ENCODE measurements around the gene ZCCHC7. TPM values are rescaled to one million over a fixed set of nuclear protein-coding genes. Genes with fewer than 3 reads are reported as not detected.

ZCCHC7 gene
- total and polyA plus RNA-seq, 2 experiments from 2014 or later, result 15.3 to 19.4 TPM

GRCh38 chr9:37324261-37324683 is 203.9 kb downstream of the ZCCHC7 start:
- H2AFZ ChIP-seq, result no peak overlapping the region
- no peaks in the 10 kb centered on the region for H3K79me2 ChIP-seq (ENCODE audit: insufficient read depth)
- no peaks in the 10 kb centered on the region for H3K9me3 ChIP-seq (ENCODE audit: low read depth)
- DNase-seq, result no peak
- no peaks in the 10 kb centered on the region for H3K4me1 ChIP-seq (ENCODE audit: insufficient read depth)
- no peaks in the 10 kb centered on the region for H4K20me1 ChIP-seq (ENCODE audit: insufficient read depth)
- no peaks in the 10 kb centered on the region for H3K27me3 ChIP-seq (replicated peaks; ENCODE audit: insufficient read depth)
- WGBS, 2 experiments (ENCODE audit: low coverage in 1 of 2, low lambda C conversion rate in 2 of 2, missing lambda C conversion rate in 2 of 2), result 83 to 84% methylated on average over 7 of the region's 7 CpGs
- H3K4me3 ChIP-seq, result no peak overlapping the region
- no peak overlapping the region for H3K27ac ChIP-seq
- no peak overlapping the region for H3K4me2 ChIP-seq (ENCODE audit: unreplicated experiment)
- no peaks in the 10 kb centered on the region for H3K9me2 ChIP-seq (ENCODE audit: insufficient read depth)
- peaks cover 6% of the 10 kb centered on the region; the same call in 1 of the 2 replicates for H3K36me3 ChIP-seq (ENCODE audit: low read depth)
- in situ Hi-C loops (cut with MboI), result loop anchor here (10.0 kb wide), 1 partner anchor 59 kb away; no protein-coding TSS in a partner anchor
- no peaks in the 10 kb centered on the region for H3F3A ChIP-seq (ENCODE audit: insufficient read depth)
- TF ChIP-seq EZH2phosphoT487 (IDR thresholded peaks at IDR 0.05; ENCODE audit: insufficient read depth, low read depth) (no peak), EZH2 (IDR thresholded peaks at IDR 0.05; ENCODE audit: insufficient read depth, poor library complexity, severe bottlenecking) (no peak)
- no peak overlapping the region for H3K9ac ChIP-seq

- Histone ChIP-seq H3F3A (ENCODE audit: insufficient read depth) (no peaks in the 10 kb centered on the region), H3K4me2 (ENCODE audit: unreplicated experiment) (no peak overlapping the region), H3K36me3 (ENCODE audit: low read depth) (no peaks in the 10 kb centered on the region), H4K20me1 (ENCODE audit: insufficient read depth) (no peaks in the 10 kb centered on the region), H3K9ac (no peak overlapping the region), H3K79me2 (ENCODE audit: insufficient read depth) (no peaks in the 10 kb centered on the region), H2AFZ (no peak overlapping the region), H3K4me1 (ENCODE audit: insufficient read depth) (no peaks in the 10 kb centered on the region), H3K9me3 (ENCODE audit: low read depth) (no peaks in the 10 kb centered on the region), H3K27ac (no peak overlapping the region), H3K4me3 (no peak overlapping the region), H3K27me3 (replicated peaks; ENCODE audit: insufficient read depth) (no peaks in the 10 kb centered on the region), H3K9me2 (ENCODE audit: insufficient read depth) (no peaks in the 10 kb centered on the region)
- no peak for TF ChIP-seq EZH2 (IDR thresholded peaks at IDR 0.05; ENCODE audit: insufficient read depth, poor library complexity, severe bottlenecking)
- no peak for TF ChIP-seq EZH2phosphoT487 (IDR thresholded peaks at IDR 0.05; ENCODE audit: insufficient read depth, low read depth)
- in situ Hi-C loops (cut with MboI), result loop anchor here (10.0 kb wide), 1 partner anchor 60 kb away; no protein-coding TSS in a partner anchor
- WGBS, 2 experiments (ENCODE audit: low coverage in 1 of 2, low lambda C conversion rate in 2 of 2, missing lambda C conversion rate in 2 of 2), result 71 to 72% methylated on average over 5 of the region's 5 CpGs
- no peak for DNase-seq
These were observed 204.5 kb downstream of the ZCCHC7 start for GRCh38 chr9:37324691-37325490.

- TF ChIP-seq EZH2phosphoT487 (IDR thresholded peaks at IDR 0.05; ENCODE audit: insufficient read depth, low read depth), result no peak
- TF ChIP-seq EZH2 (IDR thresholded peaks at IDR 0.05; ENCODE audit: insufficient read depth, poor library complexity, severe bottlenecking), result no peak
- Histone ChIP-seq H3K79me2 (ENCODE audit: insufficient read depth) (no peaks in the 10 kb centered on the region), H2AFZ (no peak overlapping the region), H3K4me2 (ENCODE audit: unreplicated experiment) (no peak overlapping the region), H3K36me3 (ENCODE audit: low read depth) (no peaks in the 10 kb centered on the region), H3K9ac (no peak overlapping the region), H3K4me1 (ENCODE audit: insufficient read depth) (no peaks in the 10 kb centered on the region), H3F3A (ENCODE audit: insufficient read depth) (no peaks in the 10 kb centered on the region), H3K9me2 (ENCODE audit: insufficient read depth) (no peaks in the 10 kb centered on the region), H3K27ac (no peak overlapping the region), H3K4me3 (no peak overlapping the region), H4K20me1 (ENCODE audit: insufficient read depth) (no peaks in the 10 kb centered on the region), H3K9me3 (ENCODE audit: low read depth) (no peaks in the 10 kb centered on the region), H3K27me3 (replicated peaks; ENCODE audit: insufficient read depth) (no peaks in the 10 kb centered on the region)
- in situ Hi-C loops (cut with MboI), result loop anchor here (10.0 kb wide), 1 partner anchor 61 kb away; no protein-coding TSS in a partner anchor
- DNase-seq, result peak; percentile 20
- WGBS, 2 experiments (ENCODE audit: low coverage in 1 of 2, low lambda C conversion rate in 2 of 2, missing lambda C conversion rate in 2 of 2), result 82 to 84% methylated on average over 2 of the region's 2 CpGs
These were observed 205.4 kb downstream of the ZCCHC7 start for GRCh38 chr9:37325778-37326177.

GRCh38 chr9:37327553-37327952 is 207.2 kb downstream of the ZCCHC7 start:
- Histone ChIP-seq H3K9me3 (ENCODE audit: low read depth) (no peaks in the 10 kb centered on the region), H3K4me1 (ENCODE audit: insufficient read depth) (no peaks in the 10 kb centered on the region), H3K27me3 (replicated peaks; ENCODE audit: insufficient read depth) (no peaks in the 10 kb centered on the region), H3K79me2 (ENCODE audit: insufficient read depth) (no peaks in the 10 kb centered on the region), H3K4me3 (no peak overlapping the region), H4K20me1 (ENCODE audit: insufficient read depth) (no peaks in the 10 kb centered on the region), H3K9me2 (ENCODE audit: insufficient read depth) (no peaks in the 10 kb centered on the region), H3K9ac (no peak overlapping the region), H3F3A (ENCODE audit: insufficient read depth) (no peaks in the 10 kb centered on the region), H2AFZ (no peak overlapping the region), H3K36me3 (ENCODE audit: low read depth) (no peaks in the 10 kb centered on the region), H3K4me2 (ENCODE audit: unreplicated experiment) (no peak overlapping the region), H3K27ac (no peak overlapping the region)
- WGBS, 2 experiments (ENCODE audit: low coverage in 1 of 2, low lambda C conversion rate in 2 of 2, missing lambda C conversion rate in 2 of 2), result 96% methylated on average over 4 of the region's 4 CpGs
- TF ChIP-seq EZH2 (IDR thresholded peaks at IDR 0.05; ENCODE audit: insufficient read depth, poor library complexity, severe bottlenecking), result no peak
- TF ChIP-seq EZH2phosphoT487 (IDR thresholded peaks at IDR 0.05; ENCODE audit: insufficient read depth, low read depth), result no peak
- DNase-seq, result no peak
- in situ Hi-C loops (cut with MboI), result loop anchor here (10.0 kb wide), 1 partner anchor 63 kb away; no protein-coding TSS in a partner anchor

Measured in GM23248 (cell line).